Bone marrow (tissue), 2 donors: Measurements from ENCODE around the gene CD63.
A peak's percentile ranks its signal among the peaks of the same experiment; 100 is the strongest.

Experiments
- DNase-seq, 2 donors: peaks; one replicate each; lab custom pipeline; 2025; lab: John Stamatoyannopoulos, UW

CD63 gene

DNA sequence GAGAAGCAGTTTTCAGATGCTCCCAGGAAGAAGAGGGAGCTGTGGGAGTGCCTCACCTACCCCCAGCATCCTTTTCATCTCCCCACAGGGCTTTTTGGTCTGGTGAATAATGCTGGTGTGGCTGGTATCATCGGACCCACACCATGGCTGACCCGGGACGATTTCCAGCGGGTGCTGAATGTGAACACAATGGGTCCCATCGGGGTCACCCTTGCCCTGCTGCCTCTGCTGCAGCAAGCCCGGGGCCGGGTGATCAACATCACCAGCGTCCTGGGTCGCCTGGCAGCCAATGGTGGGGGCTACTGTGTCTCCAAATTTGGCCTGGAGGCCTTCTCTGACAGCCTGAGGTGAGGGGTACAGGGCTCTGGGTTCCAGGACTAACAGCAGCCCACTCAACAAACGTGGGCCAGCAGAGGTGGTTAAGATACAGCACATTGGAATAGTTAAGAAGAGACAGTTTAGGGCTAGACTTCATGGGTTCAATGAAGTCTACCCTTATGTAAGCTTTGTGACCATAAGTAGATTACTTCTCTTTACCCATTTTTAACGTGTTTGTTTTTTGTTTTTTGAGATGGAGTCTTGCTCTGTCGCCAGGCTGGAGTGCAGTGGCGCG is 7.1 kb downstream of the CD63 start:
- no peak for DNase-seq

DNA sequence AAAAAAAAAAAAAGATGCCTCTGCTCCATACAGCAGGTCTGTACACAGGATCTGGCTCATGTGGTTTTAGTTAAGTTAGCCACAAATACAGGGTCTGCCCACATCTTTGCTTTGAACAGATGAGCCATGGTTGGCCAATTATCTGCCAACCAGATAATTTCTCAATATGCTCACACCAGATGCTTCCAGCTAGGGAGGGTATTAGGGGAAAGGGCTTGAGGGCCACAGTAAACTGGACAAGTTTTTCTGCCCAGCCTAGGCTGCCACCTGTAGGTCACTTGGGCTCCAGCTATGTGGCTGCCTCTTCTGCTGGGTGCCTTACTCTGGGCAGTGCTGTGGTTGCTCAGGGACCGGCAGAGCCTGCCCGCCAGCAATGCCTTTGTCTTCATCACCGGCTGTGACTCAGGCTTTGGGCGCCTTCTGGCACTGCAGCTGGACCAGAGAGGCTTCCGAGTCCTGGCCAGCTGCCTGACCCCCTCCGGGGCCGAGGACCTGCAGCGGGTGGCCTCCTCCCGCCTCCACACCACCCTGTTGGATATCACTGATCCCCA is 7.8 kb downstream of the CD63 start:
- DNase-seq = peak in 1 of 2 donors; percentile 18

DNA sequence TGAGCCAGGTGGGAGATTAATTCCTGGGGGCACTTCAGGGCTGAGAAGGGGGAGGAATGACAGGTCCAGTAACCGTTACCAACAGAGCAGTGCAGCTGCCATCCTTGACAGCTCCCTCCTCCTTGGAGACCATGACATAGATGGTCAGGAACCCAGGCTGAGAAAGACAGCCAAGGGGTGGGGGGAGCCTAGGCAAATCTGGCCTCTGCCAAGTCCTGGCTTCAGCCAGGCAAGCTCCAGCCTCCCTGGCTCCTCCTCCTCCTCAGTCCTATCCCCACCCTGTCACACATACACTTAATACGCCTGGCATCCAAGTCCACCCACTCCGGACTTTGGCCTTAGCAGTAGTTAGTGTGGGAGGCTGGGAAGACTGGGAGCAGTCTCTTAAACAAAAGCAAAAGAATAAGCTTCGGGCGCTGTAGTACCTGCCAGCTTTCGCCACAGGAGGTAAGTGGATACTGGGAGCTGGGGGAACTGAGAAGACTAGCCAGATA is 8.7 kb downstream of the CD63 start, which contains the start of gene RDH5:
Gene RDH5 (plus strand): TSS at position 323 of the 494 bp plus-strand sequence. CDS start 792 bp downstream, outside the sequence.
- no peak for DNase-seq

DNA sequence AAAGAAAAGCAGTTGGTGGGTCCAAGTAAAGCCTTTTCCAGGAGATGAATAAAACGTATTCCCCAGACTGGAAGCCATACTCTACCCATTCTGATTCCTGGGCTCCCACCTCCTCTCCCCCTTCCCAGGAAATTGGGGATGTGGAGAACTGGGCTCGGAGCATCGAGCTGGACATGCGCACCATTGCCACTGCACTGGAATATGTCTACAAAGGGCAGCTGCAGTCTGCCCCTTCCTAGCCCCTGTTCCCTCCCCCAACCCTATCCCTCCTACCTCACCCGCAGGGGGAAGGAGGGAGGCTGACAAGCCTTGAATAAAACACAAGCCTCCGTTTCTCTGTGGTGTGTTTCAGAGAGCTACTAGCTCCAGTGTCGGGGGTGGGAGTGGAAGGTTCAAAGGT is 9.4 kb downstream of the CD63 start:
- DNase-seq = no peak

DNA sequence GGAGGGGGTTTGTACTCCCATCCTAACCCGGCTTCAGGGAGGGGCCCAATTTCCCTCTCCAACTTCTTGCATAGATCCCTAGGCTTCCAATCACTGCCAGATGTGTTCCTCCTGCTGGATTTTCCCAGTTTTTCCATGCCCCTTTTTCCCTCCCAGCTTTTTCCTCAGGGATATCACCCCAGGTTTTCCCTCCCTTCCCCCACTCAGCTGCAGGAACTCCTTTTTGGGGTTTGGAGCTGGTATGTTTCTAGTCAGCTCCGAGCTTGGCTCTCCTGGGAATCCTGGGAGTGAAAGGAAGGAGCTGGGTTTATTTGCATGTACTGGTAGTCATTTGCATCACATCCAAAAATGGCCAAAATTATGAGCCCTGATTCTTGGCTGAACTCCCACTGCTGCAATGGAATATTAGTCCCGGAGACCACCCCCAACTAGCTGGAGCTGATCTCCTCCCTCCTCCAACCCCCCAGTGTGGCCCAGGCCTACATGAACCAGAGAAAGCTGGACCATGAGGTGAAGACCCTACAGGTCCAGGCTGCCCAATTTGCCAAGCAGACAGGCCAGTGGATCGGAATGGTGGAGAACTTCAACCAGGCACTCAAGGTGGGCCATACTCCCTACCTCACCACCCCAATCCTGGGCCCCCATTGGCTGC is 10.1 kb downstream of the CD63 start:
- DNase-seq = no peak

DNA sequence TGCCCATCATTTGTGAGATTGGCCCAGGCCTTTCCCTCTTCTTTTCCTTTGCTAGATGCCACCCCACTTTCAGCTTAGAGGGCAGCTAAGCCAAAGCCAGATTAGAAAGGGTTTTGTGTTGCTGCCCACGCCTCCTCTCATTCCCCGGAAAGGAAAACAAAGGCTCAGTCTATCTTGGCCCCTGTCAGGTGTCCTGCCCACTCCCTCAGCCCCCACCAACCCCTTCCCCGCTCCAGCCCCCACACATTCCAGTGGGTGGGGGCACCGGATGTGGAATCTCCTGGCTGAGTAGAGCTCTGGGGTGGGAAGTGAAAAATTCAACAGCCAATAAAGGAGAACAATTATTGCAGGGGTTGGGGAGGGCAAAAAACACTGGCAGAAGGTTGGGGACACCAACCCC is 10.8 kb downstream of the CD63 start:
- DNase-seq = no peak

DNA sequence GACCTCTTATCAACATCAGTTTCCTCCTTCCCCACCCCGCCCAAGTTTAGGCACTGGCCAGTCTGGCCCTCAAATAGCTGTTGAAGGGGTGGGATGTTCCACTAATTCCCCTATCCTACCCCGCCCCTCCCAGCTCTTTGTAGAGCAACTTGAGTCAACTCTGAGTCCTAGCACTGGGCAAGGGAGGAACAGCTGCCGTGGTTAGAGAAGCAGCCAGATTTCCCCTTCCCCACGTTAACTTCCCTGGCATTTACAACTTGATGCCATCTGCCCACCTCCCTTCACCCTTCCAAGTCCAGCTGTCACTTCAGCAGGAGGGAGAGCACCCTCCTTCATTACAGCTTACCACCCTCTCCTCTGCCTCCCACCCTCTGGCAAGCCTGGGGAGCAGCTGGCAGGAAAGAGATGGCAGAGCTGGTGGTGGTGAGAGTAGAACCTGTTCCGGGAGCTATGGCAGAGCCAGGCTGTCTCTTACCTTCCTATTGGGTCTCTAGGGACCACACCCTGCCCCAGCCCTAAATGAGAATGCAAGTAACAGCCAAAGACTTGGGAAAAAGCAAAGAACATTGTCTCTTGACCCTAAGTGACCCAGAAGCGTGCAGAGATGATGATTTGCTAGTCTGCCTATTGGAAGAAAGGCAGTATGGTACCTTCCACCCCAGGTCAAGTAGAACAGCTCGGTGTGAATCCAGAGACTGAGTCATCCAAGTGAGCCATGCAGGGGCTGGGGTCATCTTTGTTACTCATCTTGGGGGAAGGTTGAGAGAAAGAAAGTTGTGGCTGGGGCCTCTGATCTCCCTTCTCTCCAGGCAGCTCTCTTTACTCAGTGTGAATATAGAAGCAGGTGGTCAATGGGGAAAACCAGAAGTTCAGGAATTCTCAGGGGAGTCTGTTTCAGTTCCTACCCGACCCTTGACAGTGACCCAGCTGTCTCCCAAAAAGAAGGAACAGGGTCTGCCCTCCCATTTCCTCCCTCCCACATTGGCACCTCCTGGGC is 11.5 kb downstream of the CD63 start:
- DNase-seq = no peak

DNA sequence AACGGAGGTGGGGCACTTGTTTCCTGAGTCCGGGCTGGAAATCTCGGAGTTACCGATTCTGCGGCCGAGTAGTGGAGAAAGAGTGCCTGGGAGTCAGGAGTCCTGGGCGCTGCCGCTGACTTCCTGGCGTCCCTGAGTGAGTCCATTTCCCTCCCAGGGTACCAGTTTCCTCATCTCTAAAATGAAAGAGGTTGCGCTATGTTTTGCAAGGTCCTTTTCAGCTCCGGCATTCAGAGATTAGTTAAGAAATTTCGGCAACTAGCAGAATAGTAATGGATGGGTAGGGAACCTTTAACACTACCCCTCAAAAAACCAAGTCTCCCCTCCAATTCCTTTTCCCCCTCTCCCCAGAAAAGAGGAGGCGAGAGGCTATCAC is 12.2 kb downstream of the CD63 start:
- no peak for DNase-seq

DNA sequence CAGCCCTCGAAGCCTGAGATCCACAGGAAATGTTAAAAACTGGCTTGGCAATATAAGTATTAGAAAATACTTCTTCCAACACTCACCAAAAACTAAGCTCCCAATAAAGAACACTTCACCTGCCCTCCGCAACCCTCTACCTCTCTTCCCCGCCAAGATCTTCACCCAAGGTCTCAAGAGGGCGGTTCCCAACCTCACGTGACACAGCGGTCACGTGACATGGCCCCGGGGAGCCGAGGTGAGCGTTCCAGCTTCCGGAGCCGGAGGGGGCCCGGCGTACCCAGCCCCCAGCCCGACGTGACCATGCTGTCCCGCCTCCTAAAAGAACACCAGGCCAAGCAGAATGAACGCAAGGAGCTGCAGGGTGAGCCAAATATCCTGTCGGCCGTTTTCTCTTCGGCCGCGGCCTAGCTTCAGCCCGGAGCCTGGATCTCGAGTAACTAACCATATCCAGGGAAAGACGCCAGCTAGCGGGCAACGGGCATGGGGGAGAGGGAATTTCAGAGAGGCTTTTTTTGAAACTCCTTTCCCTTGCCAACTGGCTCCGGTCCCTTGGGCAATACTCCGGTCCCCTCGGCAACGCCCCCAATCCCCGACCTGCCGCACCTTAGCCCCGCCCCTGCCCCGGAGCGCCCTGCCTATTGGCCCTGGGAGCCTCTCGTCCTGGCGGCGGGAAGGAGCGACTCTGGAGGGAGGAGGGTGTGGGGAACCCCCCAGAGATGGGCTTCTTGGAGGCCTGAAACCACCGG is 12.8 kb downstream of the CD63 start, which contains the start of gene BLOC1S1:
Gene BLOC1S1 (plus strand): TSS at position 214 of the 749 bp plus-strand sequence. CDS start 6 bp downstream, at position 220.
- peak; percentile 70 to 88 for DNase-seq

DNA sequence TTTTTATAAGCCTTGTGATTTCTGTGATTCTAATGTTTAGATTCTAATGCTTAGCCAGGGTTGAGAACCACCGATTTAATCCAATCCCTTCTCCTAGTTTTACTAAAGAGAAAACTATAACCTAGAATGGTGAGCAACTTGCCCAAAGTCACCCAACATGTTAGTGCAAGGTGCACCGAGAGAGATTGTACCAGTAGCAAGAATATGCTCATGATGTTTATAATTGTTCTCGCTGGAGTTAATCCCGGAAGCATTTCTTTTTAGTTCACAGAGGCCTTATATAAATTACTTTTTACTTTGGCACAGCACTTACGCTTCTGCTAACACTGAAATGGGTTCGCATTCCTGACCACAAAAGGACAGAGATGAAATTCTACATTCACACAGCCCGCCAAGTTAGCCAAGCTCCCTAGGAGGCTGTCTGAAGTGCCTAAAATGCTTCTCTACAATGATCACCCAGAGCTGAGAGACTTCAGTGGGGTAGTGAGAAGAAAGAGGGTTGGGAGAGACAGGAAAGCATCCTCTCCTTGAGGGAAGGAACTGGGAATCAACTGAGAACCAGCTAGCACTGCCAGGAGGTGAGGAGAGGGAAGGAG is 13.5 kb downstream of the CD63 start:
- no peak for DNase-seq

DNA sequence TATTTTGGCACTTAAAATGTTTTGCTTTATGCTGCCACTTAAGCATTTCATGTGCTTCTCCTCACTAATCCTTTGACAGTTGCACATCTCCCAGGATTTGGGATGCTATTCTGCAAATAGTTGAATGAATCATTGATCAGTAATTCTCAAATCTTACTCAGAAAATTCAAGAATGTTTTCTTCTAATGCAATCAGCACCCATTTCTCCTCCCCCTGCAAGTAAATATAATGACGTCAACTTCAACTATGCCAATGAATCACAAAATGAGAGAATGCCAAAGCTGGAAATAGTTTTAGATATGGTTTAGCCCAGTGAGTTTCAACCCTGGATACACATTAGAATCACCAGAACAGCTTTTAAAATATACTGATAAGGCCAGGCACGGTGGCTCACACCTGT is 15.1 kb downstream of the CD63 start:
- DNase-seq = no peak

DNA sequence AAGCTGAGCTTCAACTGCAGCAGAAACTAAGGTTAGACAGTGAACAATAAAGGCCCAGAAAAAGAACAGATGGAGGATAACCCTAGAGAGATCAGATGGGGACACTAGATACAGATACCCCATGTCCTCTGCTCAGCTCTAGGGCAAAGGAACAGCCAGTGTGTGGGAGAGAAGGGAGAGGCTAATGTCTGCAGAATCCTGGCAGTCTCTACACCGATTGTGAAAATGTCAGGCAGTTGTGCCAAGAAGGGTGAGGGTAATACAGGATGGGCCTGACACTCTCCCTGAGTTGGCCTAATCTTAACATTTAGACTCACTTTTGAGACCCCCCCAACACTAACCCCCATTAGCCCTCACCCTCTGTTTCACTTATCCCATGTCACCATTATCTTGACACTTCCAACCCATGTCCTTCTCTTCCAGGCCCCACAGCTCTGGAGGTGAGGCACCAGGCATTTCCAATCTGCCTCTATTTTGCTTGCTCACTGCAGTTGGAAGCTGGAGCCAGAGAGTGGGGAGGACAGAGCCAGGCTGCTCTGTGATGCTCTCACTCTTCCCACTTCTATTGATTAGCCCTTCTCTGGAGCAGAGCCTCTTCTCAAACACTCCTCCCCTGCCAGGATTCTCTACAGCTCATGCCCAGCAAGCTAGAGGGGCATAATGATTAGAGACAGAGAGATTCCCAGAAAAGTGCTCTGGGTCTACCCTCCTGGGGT is 16.0 kb downstream of the CD63 start:
- DNase-seq = no peak

DNA sequence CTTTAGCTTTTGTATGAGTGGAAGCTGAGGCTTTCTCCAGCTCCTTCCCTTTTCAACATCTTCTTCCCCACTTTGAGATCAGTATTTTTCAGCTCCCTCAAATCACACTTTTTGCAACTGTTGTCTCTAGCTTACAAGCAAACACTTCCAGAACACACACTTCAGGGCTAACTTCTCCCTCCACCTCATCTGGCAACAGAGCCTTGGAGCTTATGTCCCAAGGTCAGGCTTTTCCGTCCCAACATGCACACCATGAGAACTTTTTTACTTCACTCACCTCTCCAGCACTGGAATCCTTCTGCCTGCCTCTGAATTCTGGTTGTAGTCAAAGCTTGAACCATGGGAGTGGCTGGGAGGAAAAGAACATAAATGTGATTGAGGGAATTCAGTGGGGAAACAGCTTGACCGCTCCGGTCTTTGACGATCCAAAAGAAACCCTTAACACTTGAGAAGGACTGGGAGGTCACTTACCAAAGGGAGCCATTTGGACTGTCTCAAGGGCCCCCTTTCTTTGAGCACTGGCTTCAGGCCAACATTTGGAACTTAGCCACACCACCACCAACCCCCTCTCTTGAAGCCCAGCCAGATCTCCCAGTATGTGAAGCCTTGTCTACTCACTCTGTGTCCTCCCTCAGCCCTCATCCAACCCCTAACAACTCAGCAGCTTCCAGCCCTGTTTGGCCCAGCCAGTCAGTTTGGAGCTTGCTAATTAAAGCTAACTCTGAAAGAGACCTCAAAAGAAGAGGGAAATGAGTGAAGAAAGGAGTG is 16.8 kb downstream of the CD63 start:
- DNase-seq = no peak

DNA sequence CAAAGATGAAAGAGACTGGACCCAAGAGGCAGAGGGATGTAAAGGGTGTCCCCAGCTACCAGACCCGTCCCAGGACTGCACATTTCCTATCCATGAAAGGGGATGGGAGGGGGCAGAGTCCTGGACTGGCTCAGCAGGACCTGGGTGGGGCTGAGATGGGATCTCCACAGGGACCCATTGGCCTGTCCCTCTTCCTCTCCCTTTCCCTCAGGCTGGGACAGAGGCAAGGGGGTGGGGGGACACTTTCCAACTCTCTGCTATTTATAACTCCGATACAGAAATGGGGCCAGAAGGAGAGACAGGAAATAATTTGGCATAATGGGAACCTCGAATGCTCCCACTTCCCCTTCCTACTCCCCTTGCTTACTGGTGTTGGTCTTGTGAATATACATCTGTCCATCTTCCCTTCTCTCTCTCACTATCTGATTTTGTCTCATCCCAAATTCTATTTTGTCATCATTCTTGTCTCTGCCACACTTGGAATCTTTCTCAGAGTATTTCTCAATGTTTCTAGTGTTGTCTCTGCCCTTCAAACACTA is 20.0 kb downstream of the CD63 start:
- no peak for DNase-seq

DNA sequence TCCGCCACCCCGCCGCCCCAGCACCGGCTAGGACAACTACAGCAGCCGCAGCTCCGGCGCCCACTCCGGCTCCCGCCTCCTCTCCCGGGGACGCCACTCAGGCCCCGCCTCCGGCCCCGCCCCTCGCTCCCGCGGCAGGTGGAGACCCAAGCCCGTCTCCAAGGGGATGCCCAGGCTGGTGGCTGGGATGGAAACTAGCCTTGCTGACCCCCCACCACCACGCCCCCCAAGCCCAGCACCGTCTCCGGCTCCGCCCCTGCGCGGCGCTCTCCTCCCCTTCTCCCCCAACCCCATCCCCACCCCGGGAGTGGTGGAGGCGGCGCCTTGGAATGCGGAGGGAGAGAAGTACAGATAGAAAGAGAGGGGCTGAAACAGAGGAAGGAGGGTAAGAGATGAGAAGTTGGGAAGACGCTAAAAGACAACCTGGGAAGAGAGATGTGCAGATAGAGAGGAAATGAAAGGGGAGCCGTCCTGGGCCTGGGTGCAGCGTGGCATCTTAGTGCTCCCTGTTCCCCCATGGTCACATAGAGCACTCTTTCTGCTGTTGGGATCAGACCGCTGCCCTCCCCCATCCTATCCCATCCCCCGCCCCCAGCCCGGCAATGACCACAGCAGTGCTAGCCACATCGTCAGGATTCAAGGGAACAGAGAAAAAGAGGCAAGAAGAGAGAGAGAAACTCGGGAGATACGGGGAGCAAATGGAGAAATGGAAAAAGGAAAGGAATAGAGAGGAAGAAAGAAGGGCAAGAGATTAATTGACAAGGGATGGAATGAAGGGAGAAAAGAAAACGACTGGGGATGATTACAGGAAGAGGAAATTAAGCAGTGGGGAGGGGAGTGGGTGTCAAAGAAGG is 20.7 kb downstream of the CD63 start, which contains the start of gene ITGA7:
Gene ITGA7 (minus strand): TSS at position 64 of the 854 bp plus-strand sequence. CDS start 222 bp downstream, outside the sequence.
- no peak for DNase-seq

DNA sequence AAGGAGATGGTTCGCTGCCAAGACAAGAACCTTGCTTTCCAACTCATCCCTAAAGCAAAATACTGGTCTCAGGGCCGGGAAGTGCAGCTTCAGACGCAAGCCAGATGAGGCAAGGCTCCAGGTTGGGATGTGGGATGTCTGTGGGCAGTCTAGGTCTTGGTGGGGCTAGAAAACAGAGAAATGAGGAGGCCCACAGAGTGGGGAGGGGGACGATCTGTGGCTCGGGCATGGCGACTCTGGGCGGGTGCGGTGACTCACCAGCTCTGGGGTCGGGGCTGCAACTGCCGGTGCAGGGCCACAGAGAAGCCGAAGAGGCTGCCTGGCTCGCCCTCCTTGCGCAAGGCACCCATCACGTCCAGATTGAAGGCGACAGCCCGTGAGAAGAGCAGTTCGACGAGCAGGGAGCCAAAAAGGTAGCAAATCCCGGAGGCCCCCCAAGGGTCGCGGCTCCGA is 21.6 kb downstream of the CD63 start:
- peak in 1 of 2 donors; percentile 24 for DNase-seq

DNA sequence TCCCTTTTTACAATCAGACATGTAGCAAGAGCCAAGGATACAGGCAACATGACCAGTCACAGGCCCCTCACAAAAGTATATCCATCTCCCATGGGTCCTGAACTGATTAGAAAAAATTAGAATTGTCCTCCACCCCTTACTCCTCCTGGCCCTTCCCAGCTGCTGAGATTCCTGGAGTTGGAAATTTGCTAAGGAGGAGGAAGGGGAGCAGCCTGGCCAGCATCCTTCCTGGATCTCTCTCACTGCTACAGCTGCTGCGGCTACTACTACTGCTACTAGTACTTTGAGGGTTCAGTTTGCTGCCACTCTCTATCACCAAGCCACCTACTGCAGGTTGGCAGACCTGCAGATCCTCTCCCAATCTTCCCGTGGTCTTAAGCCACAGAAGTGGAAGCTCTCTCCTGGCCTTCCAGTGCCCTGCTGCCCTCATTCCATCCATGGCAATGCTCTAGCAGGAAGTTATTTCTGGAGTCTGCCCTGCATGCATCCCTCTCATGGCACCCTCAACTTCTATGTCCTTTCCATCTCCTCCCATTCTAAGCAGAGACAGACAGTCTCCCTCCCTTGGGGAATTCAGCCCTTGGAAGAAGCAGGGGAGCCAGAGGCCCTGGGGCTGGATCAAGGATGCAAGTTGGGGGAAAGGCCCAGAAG is 22.1 kb downstream of the CD63 start:
- no peak for DNase-seq
